KOPT-K1 (cell line): ENCODE results near the gene RNF208.

ENCODE experiments used
- H3K27ac ChIP-seq: fragments of 200-600 bp; sonication (generic); 2 replicates; pipeline ENCODE4 v1.5.1; 2016; ENCODE audit warnings: antibody characterized with exemption, mild to moderate bottlenecking, low read depth, low read length; ENCODE audit not compliant: poor library complexity, severe bottlenecking
- H3K36me3 ChIP-seq: fragments of 200-600 bp; sonication (generic); 2 replicates; pipeline ENCODE4 v1.5.1; 2017; ENCODE audit warnings: antibody characterized with exemption, mild to moderate bottlenecking, low read length, moderate library complexity; ENCODE audit not compliant: insufficient read depth
- H3K9me3 ChIP-seq: fragments of 200-600 bp; sonication (generic); 2 replicates; pipeline ENCODE4 v1.5.1; 2017; ENCODE audit warnings: antibody characterized with exemption, low read length, mild to moderate bottlenecking; ENCODE audit not compliant: insufficient read depth, poor library complexity, severe bottlenecking

The RNF208 gene

GRCh38 chr9:137189297-137190295, 32.4 kb downstream of the RNF208 start:
- H3K27ac ChIP-seq = peak overlapping the region; percentile 91
- peaks cover 41% of the 10 kb centered on the region; the same call in 1 of the 2 replicates for H3K36me3 ChIP-seq
- H3K9me3 ChIP-seq = no peaks in the 10 kb centered on the region

GRCh38 chr9:137188490-137189296, 33.3 kb downstream of the RNF208 start, which contains the start of the genes ANAPC2 and SSNA1:
TSS of gene ANAPC2 (minus strand) at chr9:137188560. CDS start at chr9:137188532, 28 bp downstream.
TSS of gene SSNA1 (plus strand) at chr9:137188676. CDS start at chr9:137188727, 51 bp downstream.
- peak within 1 kb of the TSS; percentile 91 for H3K27ac ChIP-seq
- peaks cover 48% of the 10 kb centered on the region; the same call in 1 of the 2 replicates for H3K36me3 ChIP-seq
- H3K9me3 ChIP-seq = no peaks in the 10 kb centered on the region

- Histone ChIP-seq H3K9me3 (no peaks in the 10 kb centered on the region), H3K27ac (peak overlapping the region; percentile 91), H3K36me3 (peaks cover 54% of the 10 kb centered on the region; the same call in 1 of the 2 replicates)
These were observed 34.0 kb downstream of the RNF208 start for GRCh38 chr9:137188086-137188489.

GRCh38 chr9:137187386-137187785, 34.7 kb downstream of the RNF208 start:
- Histone ChIP-seq H3K27ac (peak overlapping the region; percentile 91), H3K9me3 (no peaks in the 10 kb centered on the region), H3K36me3 (peaks cover 61% of the 10 kb centered on the region; the same call in 1 of the 2 replicates)

GRCh38 chr9:137186385-137186784, 35.7 kb downstream of the RNF208 start:
- no peak overlapping the region for H3K27ac ChIP-seq
- H3K9me3 ChIP-seq = no peaks in the 10 kb centered on the region
- peaks cover 62% of the 10 kb centered on the region; the same call in 1 of the 2 replicates for H3K36me3 ChIP-seq

- no peak overlapping the region for H3K27ac ChIP-seq
- peaks cover 62% of the 10 kb centered on the region; the same call in 1 of the 2 replicates for H3K36me3 ChIP-seq
- H3K9me3 ChIP-seq = no peaks in the 10 kb centered on the region
These were observed 36.1 kb downstream of the RNF208 start for GRCh38 chr9:137185921-137186320.

- H3K36me3 ChIP-seq = peaks cover 62% of the 10 kb centered on the region; the same call in 1 of the 2 replicates
- H3K27ac ChIP-seq = no peak overlapping the region
- H3K9me3 ChIP-seq = no peaks in the 10 kb centered on the region
These were observed 37.0 kb downstream of the RNF208 start for GRCh38 chr9:137184881-137185660.

GRCh38 chr9:137183980-137184595, 38.0 kb downstream of the RNF208 start:
- Histone ChIP-seq H3K36me3 (peaks cover 68% of the 10 kb centered on the region; the same call in 1 of the 2 replicates), H3K9me3 (no peaks in the 10 kb centered on the region), H3K27ac (no peak overlapping the region)

- Histone ChIP-seq H3K36me3 (peaks cover 77% of the 10 kb centered on the region; the same call in 1 of the 2 replicates), H3K9me3 (no peaks in the 10 kb centered on the region), H3K27ac (no peak overlapping the region)
These were observed 39.2 kb downstream of the RNF208 start for GRCh38 chr9:137182836-137183235.

- Histone ChIP-seq H3K27ac (no peak overlapping the region), H3K36me3 (peaks cover 73% of the 10 kb centered on the region; the same call in 1 of the 2 replicates), H3K9me3 (no peaks in the 10 kb centered on the region)
These were observed 40.4 kb downstream of the RNF208 start for GRCh38 chr9:137181680-137182079.

GRCh38 chr9:137180491-137180890, 41.5 kb downstream of the RNF208 start:
- Histone ChIP-seq H3K27ac (no peak overlapping the region), H3K9me3 (no peaks in the 10 kb centered on the region), H3K36me3 (peaks cover 62% of the 10 kb centered on the region; the same call in 1 of the 2 replicates)

GRCh38 chr9:137179761-137180160, 42.3 kb downstream of the RNF208 start:
- Histone ChIP-seq H3K9me3 (no peaks in the 10 kb centered on the region), H3K27ac (no peak overlapping the region), H3K36me3 (peaks cover 59% of the 10 kb centered on the region; the same call in 1 of the 2 replicates)

- no peak overlapping the region for H3K27ac ChIP-seq
- H3K9me3 ChIP-seq = no peaks in the 10 kb centered on the region
- H3K36me3 ChIP-seq = peaks cover 56% of the 10 kb centered on the region; the same call in 1 of the 2 replicates
These were observed 43.0 kb downstream of the RNF208 start for GRCh38 chr9:137178939-137179630.
